H1 (cell line): ENCODE results near the gene HMCN2. TPM values are rescaled to one million over a fixed set of nuclear protein-coding genes. Genes with fewer than 3 reads are reported as not detected.
A peak's percentile ranks its signal among the peaks of the same experiment; 100 is the strongest.

Source experiments
- CTCF ChIA-PET: fragments of 300-600 bp; sonication (Branson Sonifier 250); formaldehyde crosslinking; loops from one replicate; lab custom pipeline; 2021; ENCODE audit not compliant: partially characterized antibody; lab: Charles Lee
- POLR2A ChIA-PET: fragments of 300-600 bp; sonication (Branson Sonifier 250); formaldehyde crosslinking; loops from one replicate; lab custom pipeline; 2021; ENCODE audit warnings: inconsistent platforms; ENCODE audit not compliant: partially characterized antibody; lab: Charles Lee
- DNase-seq, 2 experiments: peaks; one replicate each; pipeline versions ENCODE4 v3.0.0 to v3.0.0-alpha.2; 2010 to 2022; ENCODE audit warnings: low spot score in 2 of 2, low read depth in 1 of 2, mixed read lengths in 1 of 2
- FAIRE-seq: peaks from 2 replicates; lab custom pipeline; 2011; peaks lifted over from hg19 to GRCh38; lab: Jason Lieb, UNC
- H2AFZ ChIP-seq: 2 replicates; pipeline ENCODE4 v1.8.1; 2012; ENCODE audit warnings: low read length, inconsistent platforms
- H2AK5ac ChIP-seq: 2 replicates; pipeline ENCODE4 v1.6.1; 2013; ENCODE audit warnings: low read depth, low read length
- H2BK120ac ChIP-seq: replicated peaks from 2 replicates; pipeline ENCODE3; 2013; ENCODE audit warnings: low read depth, low read length, inconsistent platforms
- H2BK12ac ChIP-seq: 2 replicates; pipeline ENCODE4 v1.6.1; 2013; ENCODE audit warnings: low read depth, low read length
- H2BK15ac ChIP-seq: 2 replicates; pipeline ENCODE4 v1.6.1; 2013; ENCODE audit warnings: low read length
- H2BK20ac ChIP-seq: 2 replicates; pipeline ENCODE4 v1.6.1; 2013; ENCODE audit warnings: low read length
- H2BK5ac ChIP-seq: 2 replicates; pipeline ENCODE4 v1.6.1; 2013; ENCODE audit warnings: low read depth, low read length
- H3K14ac ChIP-seq: 2 replicates; pipeline ENCODE4 v1.6.1; 2013; ENCODE audit warnings: inconsistent platforms; ENCODE audit not compliant: insufficient read length
- H3K18ac ChIP-seq: 2 replicates; pipeline ENCODE4 v1.6.1; 2013; ENCODE audit warnings: low read length; ENCODE audit errors: extremely low read depth
- H3K23ac ChIP-seq: 2 replicates; pipeline ENCODE4 v1.6.1; 2013; ENCODE audit warnings: inconsistent platforms; ENCODE audit not compliant: insufficient read length
- H3K23me2 ChIP-seq: 2 replicates; pipeline ENCODE4 v1.6.1; 2013; ENCODE audit warnings: low read depth, low read length
- H3K27ac ChIP-seq: 2 replicates; pipeline ENCODE4 v1.6.1; 2011; ENCODE audit warnings: low read depth, low read length, inconsistent platforms
- H3K27me3 ChIP-seq, 4 experiments: replicated peaks in 1 of 4; 1 replicate in 1 of 4; 2 replicates in 3 of 4; pipeline versions ENCODE4 v1.6.1 to v1.8.1; 2011 to 2013; ENCODE audit warnings: low read length in 3 of 4, mild to moderate bottlenecking in 3 of 4, inconsistent platforms in 2 of 4, mixed read lengths in 2 of 4, moderate library complexity in 1 of 4; ENCODE audit not compliant: control insufficient read depth in 3 of 4, insufficient read depth in 3 of 4; ENCODE audit errors: extremely low read depth in 1 of 4
- H3K36me3 ChIP-seq, 4 experiments: 2 replicates each; pipeline versions ENCODE4 v1.6.1 to v1.8.1; 2011 to 2013; ENCODE audit warnings: mild to moderate bottlenecking in 4 of 4, low read length in 3 of 4, moderate library complexity in 2 of 4, control low read depth in 1 of 4, inconsistent platforms in 1 of 4; ENCODE audit not compliant: insufficient read depth in 4 of 4, control insufficient read depth in 2 of 4
- H3K4ac ChIP-seq: replicated peaks from 2 replicates; pipeline ENCODE3; 2013; ENCODE audit warnings: low read length, low read depth, mixed read lengths, inconsistent platforms; ENCODE audit not compliant: insufficient read length
- H3K4me1 ChIP-seq, 4 experiments: replicated peaks in 1 of 4; 1 replicate in 1 of 4; 2 replicates in 3 of 4; pipeline versions ENCODE4 v1.6.1 to v1.8.1; 2011 to 2013; ENCODE audit warnings: low read length in 3 of 4, inconsistent platforms in 2 of 4, mixed read lengths in 1 of 4; ENCODE audit not compliant: insufficient read depth in 4 of 4, control insufficient read depth in 3 of 4
- H3K4me2 ChIP-seq, 2 experiments: 2 replicates each; pipeline versions ENCODE4 v1.6.1 to v1.8.1; 2011 to 2013; ENCODE audit warnings: low read depth in 2 of 2, low read length in 2 of 2, control low read depth in 1 of 2, inconsistent platforms in 1 of 2, mild to moderate bottlenecking in 1 of 2; ENCODE audit not compliant: insufficient read depth in 1 of 2
- H3K4me3 ChIP-seq, 4 experiments: fragments of 200-600, 300-600 bp in 1 of 4; sonication (generic), shearing (Covaris generic), sonication (Bioruptor Twin) in 1 of 4; 2 replicates each; pipeline versions ENCODE4 v1.5.1 to v1.8.1; 2011 to 2016; ENCODE audit warnings: low read length in 4 of 4, low read depth in 3 of 4, control low read depth in 2 of 4, inconsistent platforms in 2 of 4, mild to moderate bottlenecking in 2 of 4, mixed read lengths in 1 of 4, moderate library complexity in 1 of 4; ENCODE audit not compliant: insufficient read depth in 2 of 4; ENCODE audit errors: extremely low read depth in 1 of 4
- H3K56ac ChIP-seq: replicated peaks from 2 replicates; pipeline ENCODE3; 2013; ENCODE audit warnings: low read depth, mild to moderate bottlenecking, mixed read lengths, low read length, inconsistent platforms; ENCODE audit not compliant: insufficient read length
- H3K79me1 ChIP-seq: 2 replicates; pipeline ENCODE4 v1.6.1; 2013; ENCODE audit warnings: low read depth, low read length, control low read depth
- H3K79me2 ChIP-seq, 2 experiments: 2 replicates each; pipeline versions ENCODE4 v1.6.1 to v1.8.1; 2012 to 2013; ENCODE audit warnings: low read length in 2 of 2, mild to moderate bottlenecking in 2 of 2, inconsistent platforms in 1 of 2; ENCODE audit not compliant: insufficient read depth in 2 of 2, control insufficient read depth in 1 of 2
- H3K9ac ChIP-seq, 4 experiments: replicated peaks in 1 of 4; 1 replicate in 1 of 4; 2 replicates in 3 of 4; pipeline versions ENCODE4 v1.6.1 to v1.8.1; 2011 to 2013; ENCODE audit warnings: low read depth in 3 of 4, low read length in 3 of 4, control low read depth in 2 of 4, mild to moderate bottlenecking in 2 of 4, moderate library complexity in 2 of 4, inconsistent platforms in 1 of 4; ENCODE audit errors: extremely low read depth in 1 of 4
- H3K9me3 ChIP-seq, 2 experiments: 2 replicates each; pipeline versions ENCODE4 v1.6.1 to v1.8.1; 2012 to 2013; ENCODE audit warnings: mild to moderate bottlenecking in 2 of 2, moderate library complexity in 2 of 2, control low read depth in 1 of 2, inconsistent platforms in 1 of 2, low read depth in 1 of 2, low read length in 1 of 2, mixed read lengths in 1 of 2; ENCODE audit not compliant: insufficient read depth in 2 of 2
- H4K20me1 ChIP-seq, 2 experiments: replicated peaks in 1 of 2; 2 replicates each; pipeline versions ENCODE3 to v1.8.1; 2011 to 2013; ENCODE audit warnings: inconsistent platforms in 2 of 2, low read length in 2 of 2, mild to moderate bottlenecking in 1 of 2; ENCODE audit not compliant: insufficient read depth in 2 of 2, control insufficient read depth in 1 of 2
- H4K5ac ChIP-seq: 2 replicates; pipeline ENCODE4 v1.6.1; 2013; ENCODE audit warnings: low read length, low read depth, mixed read lengths, inconsistent platforms; ENCODE audit not compliant: insufficient read length
- H4K8ac ChIP-seq: 2 replicates; pipeline ENCODE4 v1.8.0; 2013; ENCODE audit warnings: mild to moderate bottlenecking, moderate library complexity, low read length, inconsistent platforms; ENCODE audit not compliant: insufficient read depth; ENCODE audit errors: extremely low read depth
- H4K91ac ChIP-seq: replicated peaks from 2 replicates; pipeline ENCODE3; 2013; ENCODE audit warnings: low read length, mixed read lengths, inconsistent platforms; ENCODE audit not compliant: insufficient read length
- RAD21 ChIP-seq, 2 experiments: IDR thresholded peaks in 1 of 2; conservative IDR thresholded peaks in 1 of 2; 2 replicates each; pipeline ENCODE4 v1.6.1; 2011; ENCODE audit warnings: low read depth in 2 of 2, low read length in 2 of 2, improper control_type of control experiment in 1 of 2, inconsistent platforms in 1 of 2, mild to moderate bottlenecking in 1 of 2, moderate library complexity in 1 of 2
- WGBS, 2 experiments: shearing (Covaris generic) in 1 of 2; methylation state at CpG; one replicate each; pipeline versions ENCODE4 v1.1.6 to v1.1.7; 2013 to 2015; ENCODE audit warnings: low lambda C conversion rate in 2 of 2, mixed read lengths in 2 of 2, inconsistent platforms in 1 of 2, low coverage in 1 of 2, missing lambda C conversion rate in 1 of 2; ENCODE audit not compliant: insufficient replicate concordance in 2 of 2, insufficient coverage in 1 of 2, insufficient read length in 1 of 2; ENCODE audit errors: extremely low coverage in 1 of 2, missing lambda C conversion rate in 1 of 2; 5-methylcytosine and 5-hydroxymethylcytosine counted together
- polyA plus RNA-seq, 7 experiments: library from polyadenylated mRNA; depleted of rRNA in 3 of 7; stranded (reverse) in 5 of 7; unstranded in 2 of 7; fragments of >200 nt in 5 of 7; fragments of 200-250 nt in 2 of 7; gene quantifications; 1 replicate in 5 of 7; 2 replicates in 1 of 7; 4 replicates in 1 of 7; pipeline versions ENCODE4 v1.2.1 to v1.2.3, GENCODE V29; 2011 to 2013; ENCODE audit warnings: missing spikeins in 2 of 7, mixed read lengths in 2 of 7
- total RNA-seq: library from RNA; stranded (reverse); fragmentation: NEBNext Ultra II Directional; extraction: Animal tissue kit (Norgen Biotek cat#: 25700); gene quantifications from 2 replicates; pipeline ENCODE4 v1.2.1, GENCODE V29; 2021
- TF ChIP-seq, protein P1 (sequence below), 3 experiments: IDR thresholded peaks; 1 replicate in 2 of 3; 2 replicates in 1 of 3; pipeline versions ENCODE4 v1.5.1 to v1.6.1; 2011; ENCODE audit warnings: low read length in 3 of 3, mild to moderate bottlenecking in 3 of 3, inconsistent platforms in 2 of 3, low read depth in 1 of 3, moderate library complexity in 1 of 3; ENCODE audit not compliant: insufficient read depth in 1 of 3; ENCODE audit errors: control extremely low read depth in 1 of 3
- TF ChIP-seq, protein P2 (sequence below): IDR thresholded peaks from 2 replicates; pipeline ENCODE4 v1.6.1; 2012; ENCODE audit warnings: inconsistent platforms

Gene HMCN2
- total and polyA plus RNA-seq, 2 of the 8 experiments (the other 6 are each of a cell fraction or from before 2014, with no cell fraction given): 5.0 to 9.1 TPM

DNA sequence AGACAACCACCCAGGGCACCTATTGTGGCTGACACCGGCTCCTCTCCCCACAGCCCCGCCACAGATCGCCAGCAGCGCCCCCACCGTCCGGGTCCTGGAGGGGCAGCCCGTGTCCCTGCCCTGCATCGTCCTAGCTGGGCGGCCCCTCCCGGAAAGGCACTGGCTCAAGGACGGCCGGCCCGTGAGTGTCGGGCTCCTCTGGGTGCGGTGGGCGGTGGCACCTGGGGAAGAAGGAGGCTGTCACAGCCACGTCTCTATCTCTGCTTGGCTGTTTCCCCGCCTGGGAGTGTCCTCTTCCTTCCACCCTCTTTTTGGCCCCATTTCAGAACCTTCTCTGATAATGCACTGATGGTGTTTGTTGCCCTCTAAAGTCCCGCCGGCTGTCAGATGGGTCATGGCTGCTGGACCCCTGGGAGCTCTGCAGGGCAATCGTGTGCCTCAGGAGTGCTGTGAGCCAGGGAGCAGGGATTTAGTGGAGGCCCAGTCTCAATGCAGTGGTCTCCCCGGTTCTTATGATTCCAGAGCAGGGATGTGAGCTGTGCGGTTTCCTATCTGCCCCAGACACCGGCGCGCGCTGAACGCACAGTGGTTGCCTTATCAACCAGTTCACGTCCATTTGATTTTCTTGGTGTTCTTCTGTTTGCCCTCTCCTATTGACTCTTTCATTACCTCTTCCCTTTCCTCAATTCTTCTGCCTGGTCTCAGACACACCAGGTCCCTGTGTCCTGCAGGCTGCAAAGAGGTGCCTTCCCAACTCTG lies 55.3 kb downstream of the HMCN2 start:
- no peak for FAIRE-seq
- peaks cover 0 to 5% of the 10 kb centered on the region in 2 experiments for H4K20me1 ChIP-seq
- no peak overlapping the region for H2AK5ac ChIP-seq
- no peak overlapping the region for H3K9ac ChIP-seq
- peak in 1 of 2 experiments; percentile 79 for DNase-seq
- H4K5ac ChIP-seq: no peak overlapping the region
- H3K23ac ChIP-seq: no peak overlapping the region
- H2BK5ac ChIP-seq: no peak overlapping the region
- H3K36me3 ChIP-seq: 0 out of 8 replicates have a peak, but pooled peaks cover 0 to 2% (median 0%) of the 10 kb centered on the region in 4 experiments
- no peaks in the 10 kb centered on the region for H3K79me2 ChIP-seq
- no peak overlapping the region for H3K56ac ChIP-seq
- H3K27ac ChIP-seq: no peak overlapping the region
- CTCF ChIA-PET: interaction anchor here (0.6 to 6.6 kb wide), 18 partner anchors 9 to 214 kb away, joined by 3 to 47 read pairs (median 4); no protein-coding TSS in a partner anchor
- no peak overlapping the region for H2BK20ac ChIP-seq
- TF ChIP-seq, protein P1, sequence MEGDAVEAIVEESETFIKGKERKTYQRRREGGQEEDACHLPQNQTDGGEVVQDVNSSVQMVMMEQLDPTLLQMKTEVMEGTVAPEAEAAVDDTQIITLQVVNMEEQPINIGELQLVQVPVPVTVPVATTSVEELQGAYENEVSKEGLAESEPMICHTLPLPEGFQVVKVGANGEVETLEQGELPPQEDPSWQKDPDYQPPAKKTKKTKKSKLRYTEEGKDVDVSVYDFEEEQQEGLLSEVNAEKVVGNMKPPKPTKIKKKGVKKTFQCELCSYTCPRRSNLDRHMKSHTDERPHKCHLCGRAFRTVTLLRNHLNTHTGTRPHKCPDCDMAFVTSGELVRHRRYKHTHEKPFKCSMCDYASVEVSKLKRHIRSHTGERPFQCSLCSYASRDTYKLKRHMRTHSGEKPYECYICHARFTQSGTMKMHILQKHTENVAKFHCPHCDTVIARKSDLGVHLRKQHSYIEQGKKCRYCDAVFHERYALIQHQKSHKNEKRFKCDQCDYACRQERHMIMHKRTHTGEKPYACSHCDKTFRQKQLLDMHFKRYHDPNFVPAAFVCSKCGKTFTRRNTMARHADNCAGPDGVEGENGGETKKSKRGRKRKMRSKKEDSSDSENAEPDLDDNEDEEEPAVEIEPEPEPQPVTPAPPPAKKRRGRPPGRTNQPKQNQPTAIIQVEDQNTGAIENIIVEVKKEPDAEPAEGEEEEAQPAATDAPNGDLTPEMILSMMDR (IDR thresholded peaks at IDR 0.05; ENCODE audit: control extremely low read depth in 1 of 3, insufficient read depth in 1 of 3, low read depth in 1 of 3, low read length in 3 of 3): peak; percentile 37 to 62 (median 44); a peak in 3 of 4 replicates
- TF ChIP-seq, protein P2, sequence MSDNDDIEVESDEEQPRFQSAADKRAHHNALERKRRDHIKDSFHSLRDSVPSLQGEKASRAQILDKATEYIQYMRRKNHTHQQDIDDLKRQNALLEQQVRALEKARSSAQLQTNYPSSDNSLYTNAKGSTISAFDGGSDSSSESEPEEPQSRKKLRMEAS: no peak
- peak in 1 of 2 experiments; percentile 42; a peak in 3 of 4 replicates for TF ChIP-seq RAD21 (IDR thresholded peaks at IDR 0.05 in 1 of 2, conservative IDR thresholded peaks at IDR 0.05 in 1 of 2; ENCODE audit: low read depth in 2 of 2, low read length in 2 of 2)
- H3K23me2 ChIP-seq: no peaks in the 10 kb centered on the region; the same call in 1 of the 2 replicates
- H3K4me3 ChIP-seq: no peak overlapping the region
- peak overlapping the region; percentile 80; the same call in 1 of the 2 replicates for H4K8ac ChIP-seq
- no peak overlapping the region for H2BK120ac ChIP-seq
- no peak overlapping the region for H3K4ac ChIP-seq
- H3K9me3 ChIP-seq: no peaks in the 10 kb centered on the region
- no peak overlapping the region for H2BK15ac ChIP-seq
- no peak overlapping the region for H4K91ac ChIP-seq
- WGBS, 2 experiments: 76% methylated on average over 29 of the region's 29 CpGs; no CpG with 5 or more reads in 1 of the 2 experiments
- POLR2A ChIA-PET: no interaction called here
- 0 out of 2 replicates have a peak overlapping the region, but pooled peaks have one; percentile 9 for H2BK12ac ChIP-seq
- no peak overlapping the region for H3K18ac ChIP-seq
- H2AFZ ChIP-seq: no peak overlapping the region
- no peaks in the 10 kb centered on the region for H3K27me3 ChIP-seq
- no peak overlapping the region for H3K4me2 ChIP-seq
- no peaks in the 10 kb centered on the region for H3K79me1 ChIP-seq
- no peak overlapping the region for H3K14ac ChIP-seq
- H3K4me1 ChIP-seq: peaks cover 0 to 7% (median 1%) of the 10 kb centered on the region in 4 experiments; a peak in 4 of 7 replicates
